GM12873 (cell line): Measurements from ENCODE around the gene TSHZ2.

Experiments used
- TF ChIP-seq, protein P1 (sequence below): IDR thresholded peaks from 2 replicates; pipeline ENCODE4 v1.5.1; 2012; ENCODE audit warnings: low read depth, mild to moderate bottlenecking, moderate library complexity, low read length, control low read depth; ENCODE audit not compliant: insufficient read depth; ENCODE audit errors: missing control alignments

Gene TSHZ2

DNA sequence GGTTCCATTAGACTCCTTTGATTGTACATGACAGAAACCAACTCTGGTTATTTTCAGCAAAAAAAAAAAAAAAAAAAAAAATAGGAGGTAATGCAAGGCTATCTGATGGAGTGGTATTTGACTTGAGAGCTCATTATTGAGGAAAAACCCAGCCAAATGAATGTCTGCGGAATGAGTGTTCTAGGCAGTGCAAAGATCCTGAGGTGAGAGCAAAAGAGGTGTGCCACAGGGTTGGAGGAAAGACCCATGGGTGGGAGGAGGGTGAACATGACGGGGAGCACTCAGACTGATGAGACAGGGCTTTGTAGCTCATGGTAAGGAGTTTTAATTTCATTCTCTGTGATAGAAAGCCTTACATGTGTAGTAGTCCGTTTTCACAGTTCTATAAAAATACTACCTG, 188.9 kb downstream of the TSHZ2 start:
- TF ChIP-seq, protein P1, sequence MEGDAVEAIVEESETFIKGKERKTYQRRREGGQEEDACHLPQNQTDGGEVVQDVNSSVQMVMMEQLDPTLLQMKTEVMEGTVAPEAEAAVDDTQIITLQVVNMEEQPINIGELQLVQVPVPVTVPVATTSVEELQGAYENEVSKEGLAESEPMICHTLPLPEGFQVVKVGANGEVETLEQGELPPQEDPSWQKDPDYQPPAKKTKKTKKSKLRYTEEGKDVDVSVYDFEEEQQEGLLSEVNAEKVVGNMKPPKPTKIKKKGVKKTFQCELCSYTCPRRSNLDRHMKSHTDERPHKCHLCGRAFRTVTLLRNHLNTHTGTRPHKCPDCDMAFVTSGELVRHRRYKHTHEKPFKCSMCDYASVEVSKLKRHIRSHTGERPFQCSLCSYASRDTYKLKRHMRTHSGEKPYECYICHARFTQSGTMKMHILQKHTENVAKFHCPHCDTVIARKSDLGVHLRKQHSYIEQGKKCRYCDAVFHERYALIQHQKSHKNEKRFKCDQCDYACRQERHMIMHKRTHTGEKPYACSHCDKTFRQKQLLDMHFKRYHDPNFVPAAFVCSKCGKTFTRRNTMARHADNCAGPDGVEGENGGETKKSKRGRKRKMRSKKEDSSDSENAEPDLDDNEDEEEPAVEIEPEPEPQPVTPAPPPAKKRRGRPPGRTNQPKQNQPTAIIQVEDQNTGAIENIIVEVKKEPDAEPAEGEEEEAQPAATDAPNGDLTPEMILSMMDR: no peak

DNA sequence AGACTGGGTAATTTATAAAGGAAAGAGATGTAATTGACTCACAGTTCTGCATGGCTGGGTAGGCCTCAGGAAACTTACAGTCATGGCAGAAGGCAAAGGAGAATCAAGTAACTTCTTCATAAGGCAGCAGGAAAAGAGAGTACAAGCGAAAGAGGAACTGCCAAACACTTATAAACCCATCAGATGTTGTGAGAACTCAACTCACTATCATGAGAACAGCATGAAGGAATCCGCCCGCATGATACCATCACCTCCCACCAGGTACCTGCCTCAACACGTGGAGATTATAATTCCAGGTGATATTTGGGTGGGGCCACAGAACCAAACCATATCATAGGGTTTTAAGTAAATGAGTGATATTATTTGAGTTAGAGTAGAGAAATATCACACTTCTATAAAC, 189.3 kb downstream of the TSHZ2 start:
- TF ChIP-seq, protein P1: no peak

DNA sequence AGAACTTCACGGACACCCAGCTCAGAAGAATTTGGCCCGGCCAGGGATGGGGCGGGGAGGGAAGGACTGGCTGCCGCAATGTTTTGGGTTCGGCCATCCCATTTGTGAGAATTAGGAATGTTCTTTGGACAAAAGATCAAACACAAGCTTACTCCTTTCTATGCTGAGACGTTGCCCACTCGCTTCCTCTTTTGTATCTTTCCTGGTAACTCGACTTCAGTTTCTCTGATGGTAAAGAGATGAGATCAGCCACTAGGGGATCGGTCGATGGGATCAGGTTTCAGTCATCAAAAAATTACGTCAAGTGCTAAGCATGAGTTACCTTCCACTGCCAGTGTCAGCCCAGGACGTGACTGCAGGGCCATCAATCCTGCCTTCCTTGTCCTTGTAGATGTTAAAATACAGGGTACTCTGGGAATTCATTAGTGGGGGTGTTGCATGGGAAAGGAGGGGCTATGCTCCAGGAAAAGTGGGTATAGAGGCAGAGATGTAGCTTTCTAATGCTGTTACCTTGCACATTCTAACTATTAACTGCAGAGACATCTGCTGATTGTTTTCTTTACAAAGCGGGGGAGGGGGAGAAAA, 190.2 kb downstream of the TSHZ2 start:
- TF ChIP-seq, protein P1: peak; percentile 11

DNA sequence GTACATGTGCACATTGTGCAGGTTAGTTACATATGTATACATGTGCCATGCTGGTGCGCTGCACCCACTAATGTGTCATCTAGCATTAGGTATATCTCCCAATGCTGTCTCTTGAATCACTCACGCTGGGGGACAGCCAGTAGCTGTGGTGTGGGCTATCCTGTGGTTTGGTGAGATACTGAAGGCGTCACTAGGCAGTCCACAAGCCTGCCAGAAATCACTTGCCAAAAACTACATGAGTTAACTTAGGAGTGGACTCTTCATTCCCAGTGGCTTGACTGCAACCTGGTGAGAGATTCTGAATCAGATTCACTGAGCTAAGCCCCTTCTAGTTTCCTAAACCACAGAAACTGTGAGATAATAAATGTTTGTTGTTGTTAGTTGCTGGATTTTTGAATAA, 191.3 kb downstream of the TSHZ2 start:
- TF ChIP-seq, protein P1: no peak

DNA sequence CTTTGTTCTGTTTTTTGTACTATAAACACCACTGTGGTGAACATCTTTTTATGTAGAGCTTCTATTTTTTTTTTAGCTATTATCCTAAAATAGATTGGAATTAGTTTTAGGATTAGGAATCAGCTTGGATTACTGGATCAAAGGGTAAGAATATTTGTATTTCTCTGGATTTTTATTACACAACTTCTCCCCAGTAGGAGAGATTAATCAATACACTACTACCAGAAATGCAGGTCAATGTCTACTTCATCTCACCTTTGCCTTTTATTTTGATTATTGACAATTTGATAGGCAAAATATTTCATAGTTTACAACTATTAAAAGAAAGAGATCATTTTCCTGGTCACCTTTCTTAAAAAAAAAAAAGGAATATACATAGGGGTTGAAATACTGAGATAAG, 191.9 kb downstream of the TSHZ2 start:
- TF ChIP-seq, protein P1: no peak

DNA sequence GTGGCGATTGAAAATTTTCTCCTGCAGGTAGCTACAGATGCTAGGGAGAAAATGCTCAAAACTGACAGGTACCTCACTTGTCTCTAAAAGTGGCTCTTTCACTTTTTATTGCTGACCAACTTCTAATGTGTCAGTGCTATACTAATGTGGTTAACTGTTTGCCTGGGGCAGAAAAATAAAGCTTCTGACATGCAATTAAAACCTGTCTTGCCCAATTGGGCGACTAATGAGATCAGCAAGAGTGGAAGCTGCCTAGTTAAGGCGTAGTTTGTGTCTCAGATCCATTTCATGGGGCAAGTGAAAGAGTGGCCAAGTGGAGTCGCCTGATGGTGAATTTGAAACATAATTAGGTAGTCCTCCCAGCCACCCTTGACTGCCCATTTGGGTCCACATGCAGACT, 193.3 kb downstream of the TSHZ2 start:
- TF ChIP-seq, protein P1: no peak

DNA sequence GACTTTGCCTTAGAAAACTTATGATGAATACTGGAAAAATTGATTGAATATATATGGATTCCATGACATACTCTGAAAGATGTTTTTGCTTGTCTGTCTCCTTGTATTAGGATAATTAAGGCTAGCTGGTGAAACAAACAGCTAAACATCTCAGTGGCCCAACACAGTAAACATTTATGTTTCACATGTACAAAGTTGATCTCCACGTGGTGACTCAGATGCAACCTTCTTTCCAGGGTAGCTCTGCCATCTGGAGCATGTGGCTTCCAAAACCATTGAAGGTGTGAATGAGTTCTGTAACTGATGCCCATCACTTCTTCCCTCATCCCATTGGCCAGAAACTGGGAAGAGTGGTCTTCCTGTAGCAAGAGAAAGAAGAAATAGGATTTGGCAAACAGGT, 196.3 kb downstream of the TSHZ2 start:
- TF ChIP-seq, protein P1: no peak

DNA sequence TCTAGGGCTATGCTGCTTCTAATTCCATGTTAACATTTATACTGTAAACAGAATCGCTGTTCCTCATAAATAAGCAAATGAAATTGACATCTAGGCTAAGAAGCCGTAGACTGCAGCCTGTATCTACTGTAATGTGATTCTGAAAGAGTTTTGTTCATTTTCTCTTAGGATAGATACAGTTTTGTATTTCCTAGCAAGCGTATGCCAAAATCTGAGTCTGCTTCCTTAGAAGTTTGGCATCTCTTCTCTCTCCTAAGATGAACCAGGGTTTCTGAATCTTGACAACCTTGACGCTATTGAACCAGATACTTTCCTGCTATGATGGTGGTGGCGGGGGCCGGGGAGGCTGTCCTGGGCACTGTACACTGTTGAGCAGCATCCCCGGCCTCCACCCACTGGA, 198.0 kb downstream of the TSHZ2 start:
- TF ChIP-seq, protein P1: no peak
